ENCODE measurements around the gene ASTN2.

DNA sequence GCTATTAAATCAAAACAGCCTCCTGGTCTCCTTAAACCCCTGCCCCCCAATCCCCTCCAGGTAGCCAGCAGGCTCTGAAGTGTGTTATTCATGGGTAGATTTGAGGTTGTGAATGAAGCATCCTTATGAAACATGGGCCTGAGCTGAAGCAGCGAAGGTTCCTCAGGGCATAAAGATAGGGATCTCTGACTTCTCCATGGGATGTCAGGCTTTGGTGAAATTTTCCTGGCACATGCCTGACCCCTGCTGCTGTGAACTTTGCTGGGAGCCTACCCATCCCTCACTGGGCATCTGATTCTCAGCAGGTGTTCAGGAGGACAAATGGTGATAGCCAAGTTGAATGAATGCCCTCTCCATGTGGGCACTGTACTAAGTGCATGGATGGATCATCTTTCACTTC lies 250.3 kb downstream of the ASTN2 start:
- TF ChIP-seq, protein P1, sequence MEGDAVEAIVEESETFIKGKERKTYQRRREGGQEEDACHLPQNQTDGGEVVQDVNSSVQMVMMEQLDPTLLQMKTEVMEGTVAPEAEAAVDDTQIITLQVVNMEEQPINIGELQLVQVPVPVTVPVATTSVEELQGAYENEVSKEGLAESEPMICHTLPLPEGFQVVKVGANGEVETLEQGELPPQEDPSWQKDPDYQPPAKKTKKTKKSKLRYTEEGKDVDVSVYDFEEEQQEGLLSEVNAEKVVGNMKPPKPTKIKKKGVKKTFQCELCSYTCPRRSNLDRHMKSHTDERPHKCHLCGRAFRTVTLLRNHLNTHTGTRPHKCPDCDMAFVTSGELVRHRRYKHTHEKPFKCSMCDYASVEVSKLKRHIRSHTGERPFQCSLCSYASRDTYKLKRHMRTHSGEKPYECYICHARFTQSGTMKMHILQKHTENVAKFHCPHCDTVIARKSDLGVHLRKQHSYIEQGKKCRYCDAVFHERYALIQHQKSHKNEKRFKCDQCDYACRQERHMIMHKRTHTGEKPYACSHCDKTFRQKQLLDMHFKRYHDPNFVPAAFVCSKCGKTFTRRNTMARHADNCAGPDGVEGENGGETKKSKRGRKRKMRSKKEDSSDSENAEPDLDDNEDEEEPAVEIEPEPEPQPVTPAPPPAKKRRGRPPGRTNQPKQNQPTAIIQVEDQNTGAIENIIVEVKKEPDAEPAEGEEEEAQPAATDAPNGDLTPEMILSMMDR (IDR thresholded peaks at IDR 0.05), result no peak
- no peak for TF ChIP-seq POLR2AphosphoS5 (IDR thresholded peaks at IDR 0.05)
- TF ChIP-seq POLR2A (IDR thresholded peaks at IDR 0.05), result no peak

All from prostate gland (tissue), 2 donors.